ENCODE data around the gene CIB2. TPM values are rescaled to one million over a fixed set of nuclear protein-coding genes. Genes with fewer than 3 reads are reported as not detected.

CIB2 gene
- polyA plus RNA-seq, 1 of the 3 experiments (the other 2 are of a cell fraction): 39.6 TPM

GRCh38 chr15:78082743-78083110 lies 48.5 kb downstream of the CIB2 start:
- POLR2A ChIA-PET: no interaction called here

More at GRCh38 chr15:78082743-78083110, 48.5 kb downstream of the CIB2 start:
- CTCF ChIA-PET: interaction anchor here (0.8 to 2.2 kb wide), 4 partner anchors 9 to 235 kb away, joined by 3 to 7 read pairs (median 6); partner anchors contain the start of gene SH2D7
- H3F3A ChIP-seq (replicated peaks; ENCODE audit: insufficient read depth): peaks cover 3% of the 10 kb centered on the region
- no peaks in the 10 kb centered on the region for H4K20me1 ChIP-seq (ENCODE audit: insufficient read depth)
- no peaks in the 10 kb centered on the region for H3K27me3 ChIP-seq (ENCODE audit: insufficient read depth)
- no peak overlapping the region for H2AFZ ChIP-seq (ENCODE audit: low read depth)
- WGBS (ENCODE audit: low lambda C conversion rate): no CpG with 5 or more reads among the region's 1 CpG
- H3K9me2 ChIP-seq: no peaks in the 10 kb centered on the region
- no peaks in the 10 kb centered on the region for H3K36me3 ChIP-seq (replicated peaks in 1 of 2; ENCODE audit: control insufficient read depth in 1 of 2, insufficient read depth in 2 of 2, low read length in 1 of 2)
- H3K79me2 ChIP-seq (ENCODE audit: insufficient read depth): no peaks in the 10 kb centered on the region
- H3K4me1 ChIP-seq (ENCODE audit: control insufficient read depth in 1 of 2, insufficient read depth in 2 of 2, low read depth in 1 of 2, low read length in 1 of 2): peaks cover 13 to 20% of the 10 kb centered on the region in 2 experiments; a peak in 3 of 4 replicates
- H3K27ac ChIP-seq (ENCODE audit: low read depth in 2 of 2, low read length in 1 of 2): no peak overlapping the region
- TF ChIP-seq JUND (IDR thresholded peaks at IDR 0.05) (no peak), FOSL2 (IDR thresholded peaks at IDR 0.05; ENCODE audit: borderline replicate concordance, low read depth) (no peak), FOXJ3 (CRISPR knock-in tag; IDR thresholded peaks at IDR 0.05) (no peak), GABPA (IDR thresholded peaks at IDR 0.05; ENCODE audit: low read depth) (no peak), ZBTB33 (IDR thresholded peaks at IDR 0.05; ENCODE audit: borderline replicate concordance, low read depth) (no peak), REST (IDR thresholded peaks at IDR 0.05; ENCODE audit: low read depth, low read length) (no peak), NFIC (IDR thresholded peaks at IDR 0.05; ENCODE audit: borderline replicate concordance) (no peak), EZH2phosphoT487 (IDR thresholded peaks at IDR 0.05; ENCODE audit: borderline replicate concordance, low read depth) (no peak), RFX5 (IDR thresholded peaks at IDR 0.05; ENCODE audit: low read length) (no peak), USF2 (IDR thresholded peaks at IDR 0.05; ENCODE audit: borderline replicate concordance, low read depth, low read length) (no peak), FOXM1 (IDR thresholded peaks at IDR 0.05; ENCODE audit: low read depth) (no peak), TCF12 (IDR thresholded peaks at IDR 0.05) (no peak), EP300 (IDR thresholded peaks at IDR 0.05; ENCODE audit: borderline replicate concordance in 1 of 2, low read depth in 1 of 2, low read length in 1 of 2) (no peak), RXRA (IDR thresholded peaks at IDR 0.05; ENCODE audit: borderline replicate concordance, low read depth) (no peak), PBX3 (IDR thresholded peaks at IDR 0.05) (no peak)
- H3K9me3 ChIP-seq: no peaks in the 10 kb centered on the region
- no peak overlapping the region for H3K4me2 ChIP-seq
- H3K4me3 ChIP-seq (ENCODE audit: low read depth in 2 of 2, low read length in 1 of 2): no peak overlapping the region
- no peak for DNase-seq
- H3K9ac ChIP-seq: no peak overlapping the region
